GM21717 (cell line): ENCODE data around the gene HEATR9.

Source experiments
- ATAC-seq: cut with Tn5 transposase; IDR thresholded peaks from one replicate; pipeline ENCODE4 v1.9.1; 2021; ENCODE audit warnings: mild to moderate bottlenecking, moderate library complexity; ENCODE audit not compliant: unreplicated experiment

Gene HEATR9

GRCh38 chr17:35895636-35896587 lies 27.2 kb upstream of the HEATR9 start:
- no peak for ATAC-seq

DNA sequence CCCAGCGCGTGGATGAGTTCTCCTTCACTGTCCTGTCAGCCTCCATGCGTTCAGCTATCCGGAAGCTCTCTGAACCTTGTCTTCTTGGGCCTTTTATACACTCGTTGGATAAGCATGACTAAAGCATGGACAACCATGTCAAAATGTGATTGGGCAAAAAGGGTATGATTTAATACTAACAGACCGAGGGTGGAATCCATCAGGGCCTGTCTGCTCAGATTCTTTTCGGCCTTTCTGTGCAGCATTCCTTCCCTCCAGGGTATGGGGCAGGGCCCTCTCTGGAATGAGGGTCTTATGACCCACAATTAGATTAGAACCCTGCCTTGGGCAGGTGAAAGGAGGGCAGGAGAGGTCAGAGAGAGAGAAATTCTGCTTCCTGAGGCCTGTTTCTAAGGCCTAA lies 25.5 kb upstream of the HEATR9 start:
- ATAC-seq, result no peak

DNA sequence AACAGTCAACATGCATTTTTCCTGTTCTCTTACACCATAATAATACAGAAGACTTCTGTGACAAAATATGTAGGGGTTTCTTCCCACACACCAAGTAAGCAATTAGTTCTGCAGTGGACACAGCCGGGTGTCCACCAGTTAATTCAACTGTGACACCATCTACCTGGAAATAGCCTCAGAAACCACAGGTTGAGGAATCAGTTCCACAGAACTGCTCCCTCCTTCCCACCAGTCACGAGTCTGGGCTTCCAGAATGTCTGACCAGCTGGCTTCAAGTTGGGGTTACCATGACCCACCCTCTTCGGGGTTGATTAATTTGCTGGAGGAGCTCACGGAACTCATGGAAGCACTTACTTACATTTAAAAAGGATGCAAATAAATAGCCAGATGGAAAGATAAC lies 25.1 kb upstream of the HEATR9 start:
- no peak for ATAC-seq

GRCh38 chr17:35892091-35893035 lies 23.7 kb upstream of the HEATR9 start:
- no peak for ATAC-seq

DNA sequence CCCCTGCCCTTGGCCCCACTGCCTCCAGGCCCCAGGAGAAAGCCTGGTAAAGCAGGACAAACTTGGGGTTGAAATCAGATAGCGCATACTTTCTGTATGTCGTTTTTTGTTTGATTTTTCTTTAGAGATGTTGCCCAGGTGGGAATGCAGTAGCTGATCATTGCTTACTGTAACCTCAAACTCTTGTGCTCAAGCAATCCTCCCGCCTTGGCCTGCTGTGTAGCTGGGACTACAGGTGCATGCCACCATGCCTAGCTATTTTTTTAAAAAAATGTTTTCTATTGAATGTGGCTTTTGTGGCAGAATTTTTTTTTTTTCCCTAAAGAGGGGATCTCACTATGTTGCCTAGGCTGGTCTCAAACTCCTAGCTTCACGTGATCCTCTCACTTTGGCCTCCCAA lies 22.6 kb upstream of the HEATR9 start:
- ATAC-seq, result no peak

DNA sequence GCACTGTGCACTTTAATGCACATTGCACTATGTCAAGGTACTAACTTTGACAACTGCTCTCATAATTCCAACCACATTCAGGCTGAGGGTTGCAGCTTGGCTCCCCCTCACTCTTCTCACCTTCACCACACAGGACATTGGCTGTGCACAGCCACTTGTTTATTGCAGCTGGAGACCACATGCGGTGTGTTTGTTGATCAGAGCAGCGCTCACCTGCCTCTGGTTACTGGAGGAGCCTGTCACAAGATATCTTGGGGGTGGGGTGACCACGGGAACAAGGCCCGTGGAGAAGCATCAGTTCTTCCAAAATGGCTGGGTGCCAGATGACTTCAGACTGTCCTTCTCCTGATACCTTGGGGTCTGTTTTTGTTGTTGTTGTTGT lies 22.1 kb upstream of the HEATR9 start:
- ATAC-seq, result no peak

- ATAC-seq, result no peak
Measured at GRCh38 chr17:35889818-35890773, 21.4 kb upstream of the HEATR9 start.

- ATAC-seq, result no peak
Measured at GRCh38 chr17:35889241-35889640, 20.6 kb upstream of the HEATR9 start.

GRCh38 chr17:35879773-35880654 lies 11.3 kb upstream of the HEATR9 start, which contains the start of gene CCL5:
Gene CCL5, minus strand, starts transcription at chr17:35880360.
- ATAC-seq, result peak; percentile 80

- ATAC-seq, result no peak
Measured at GRCh38 chr17:35878361-35878760, 9.7 kb upstream of the HEATR9 start.

GRCh38 chr17:35877345-35878029 lies 8.8 kb upstream of the HEATR9 start:
- no peak for ATAC-seq

DNA sequence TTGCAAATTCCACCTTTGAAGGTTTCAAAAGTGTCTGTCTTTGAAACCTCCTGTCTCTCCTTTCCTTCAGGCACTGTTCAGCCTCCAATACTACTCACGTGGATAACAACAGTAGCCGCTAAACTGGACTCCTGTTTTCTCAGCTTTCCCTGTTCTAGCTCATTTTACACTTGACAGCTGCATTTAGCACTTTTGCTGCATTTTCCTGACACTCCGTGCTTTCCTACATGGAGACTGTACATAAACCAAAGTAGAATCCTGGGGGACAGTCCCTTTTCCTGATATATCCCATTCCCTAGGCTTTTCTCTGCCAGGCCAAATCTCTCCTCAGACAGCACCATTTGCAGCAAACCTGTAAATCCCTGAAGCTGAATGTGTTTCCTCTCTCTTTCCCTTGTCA lies 7.8 kb upstream of the HEATR9 start:
- ATAC-seq, result no peak

DNA sequence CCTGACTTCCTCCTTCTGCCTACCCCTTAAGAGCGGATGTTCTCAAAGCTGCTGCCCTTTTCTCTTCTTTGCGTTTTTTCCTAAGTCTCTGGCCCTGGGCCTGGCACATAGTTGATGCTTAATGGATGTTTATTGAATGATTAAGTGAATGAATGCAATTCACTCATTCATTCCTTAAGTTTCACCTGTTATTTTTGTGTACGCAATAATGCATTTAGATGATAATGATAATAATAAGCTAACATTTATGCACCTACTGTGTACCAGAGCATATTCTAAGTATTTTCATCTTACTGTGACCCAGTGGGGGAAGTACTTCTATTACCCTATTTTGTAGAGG lies 7.1 kb upstream of the HEATR9 start:
- ATAC-seq, result no peak

DNA sequence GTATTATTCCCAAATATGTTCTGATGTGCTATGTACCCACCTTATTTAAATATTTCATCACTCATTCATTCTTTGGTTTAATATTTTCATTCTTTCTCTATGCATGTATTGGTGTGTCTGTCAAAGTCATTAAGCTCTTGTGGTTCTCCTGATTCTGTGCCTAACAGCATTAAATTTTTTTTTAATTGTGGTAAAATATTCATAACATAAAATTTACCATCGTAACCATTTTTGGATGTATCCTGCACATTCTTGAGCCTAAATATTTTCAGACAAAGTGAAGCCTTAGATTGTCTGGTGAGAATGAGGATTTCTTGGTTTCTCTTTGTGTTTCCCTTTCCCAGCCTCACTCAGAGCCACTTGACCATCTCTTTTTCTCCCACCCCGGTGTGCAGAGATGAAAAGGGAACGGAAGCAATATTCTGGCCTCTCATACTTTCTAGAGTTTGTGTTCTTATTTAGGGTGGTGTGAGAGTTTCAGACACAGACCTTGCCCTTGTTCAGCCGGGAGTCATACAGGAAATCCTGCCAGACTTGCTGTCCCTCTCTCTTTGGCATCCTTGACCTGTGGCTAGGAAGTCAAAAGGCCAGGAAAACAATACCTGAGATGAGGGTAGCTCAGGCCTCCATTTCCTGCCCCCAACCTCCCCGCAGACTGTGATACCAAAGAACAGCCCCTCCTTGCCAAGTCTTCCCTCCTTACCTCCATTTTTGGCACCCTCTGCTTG lies 6.5 kb upstream of the HEATR9 start:
- ATAC-seq, result no peak

GRCh38 chr17:35872196-35872980 lies 3.7 kb upstream of the HEATR9 start:
- no peak for ATAC-seq

DNA sequence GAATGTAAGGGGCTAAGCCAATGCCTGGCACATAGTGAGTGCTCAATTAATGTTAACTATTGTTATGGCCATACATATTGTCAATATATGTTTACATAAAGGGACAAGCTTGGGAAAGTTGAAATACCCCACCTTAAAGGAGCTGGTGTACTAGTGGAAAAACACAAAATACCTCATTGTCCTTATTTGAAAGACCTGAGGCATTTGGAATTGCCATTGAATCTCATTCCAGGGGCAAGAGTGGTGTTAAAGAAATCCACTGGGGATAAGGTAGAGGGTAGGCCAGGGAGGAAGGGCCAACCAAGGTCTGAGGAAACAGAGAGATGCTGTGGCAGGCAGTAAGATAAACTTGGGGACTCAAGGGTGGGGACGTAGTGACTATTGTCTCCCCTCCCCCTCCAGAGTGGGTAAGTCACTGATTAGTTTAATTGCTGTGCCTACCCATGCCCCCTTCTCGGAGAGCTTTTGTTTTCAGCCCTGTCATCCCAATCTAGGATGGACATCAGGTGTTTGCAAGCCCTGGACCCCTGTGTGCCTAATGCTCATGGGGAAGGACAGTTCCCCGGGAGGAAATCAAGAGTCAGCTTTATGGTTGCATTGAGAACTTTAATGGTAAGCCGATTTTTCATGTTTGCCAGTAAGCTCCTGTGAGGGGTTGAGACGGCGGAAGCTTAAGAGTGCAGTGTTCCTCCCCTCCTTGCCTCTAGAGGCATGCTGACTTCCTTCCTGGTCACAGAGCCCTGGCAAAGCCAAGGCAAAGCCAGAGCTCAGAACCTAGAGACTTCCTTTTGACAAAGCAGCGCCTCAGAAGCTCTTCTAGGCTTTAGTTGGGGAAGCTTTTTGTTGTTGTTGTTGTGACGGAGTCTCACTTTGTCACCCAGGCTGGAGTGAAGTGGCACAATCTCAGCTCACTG lies 2.5 kb upstream of the HEATR9 start:
- no peak for ATAC-seq

DNA sequence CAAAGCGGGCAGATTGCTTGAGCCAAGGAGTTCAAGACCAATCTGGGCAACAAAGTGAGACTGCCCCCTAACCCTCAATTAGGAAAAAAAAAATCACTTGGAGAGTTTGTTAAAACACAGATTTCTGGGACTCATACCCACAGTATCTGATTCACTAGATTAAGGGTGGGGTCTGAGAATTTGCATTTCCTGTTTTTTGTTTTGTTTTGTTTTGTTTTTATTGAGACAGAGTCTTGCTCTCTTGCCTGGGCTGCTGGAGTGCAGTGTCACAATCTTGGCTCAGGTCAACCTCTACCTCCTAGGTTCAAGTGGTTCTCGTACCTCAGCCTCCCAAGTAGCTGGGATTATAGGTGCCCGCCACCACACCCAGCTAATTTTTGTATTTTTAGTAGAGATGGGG lies 1.1 kb downstream of the HEATR9 start:
- ATAC-seq, result no peak
